Measurements from ENCODE around the gene BOLA1.
A peak's percentile ranks its signal among the peaks of the same experiment; 100 is the strongest.
"Not testable (repeated sequence)": the region's sequence is repeated elsewhere in the genome, so short reads cannot be mapped to it uniquely, and the experiment has no call there.

BOLA1 gene

GRCh38 chr1:149885339-149886120 is 13.8 kb upstream of the BOLA1 start:
- H3K9me3 Mint-ChIP-seq = no peaks in the 10 kb centered on the region
- H3K36me3 Mint-ChIP-seq (ENCODE audit: low read depth) = no peaks in the 10 kb centered on the region
- peak; percentile 63 for DNase-seq
- no peak for TF ChIP-seq CTCF (IDR thresholded peaks at IDR 0.05)
- peaks cover 5% of the 10 kb centered on the region for H3K4me1 Mint-ChIP-seq
- no peak overlapping the region for H3K4me3 Mint-ChIP-seq
- H3K27ac Mint-ChIP-seq = no peak overlapping the region
- H3K27me3 Mint-ChIP-seq (ENCODE audit: low read depth, poor library complexity) = peaks cover 4% of the 10 kb centered on the region

- H3K4me3 Mint-ChIP-seq; H3K27me3 Mint-ChIP-seq (ENCODE audit: low read depth, poor library complexity); H3K4me1 Mint-ChIP-seq; H3K27ac Mint-ChIP-seq; H3K9me3 Mint-ChIP-seq; DNase-seq; H3K36me3 Mint-ChIP-seq (ENCODE audit: low read depth): not testable (repeated sequence)
Observed at GRCh38 chr1:149886121-149886395, 13.3 kb upstream of the BOLA1 start.

GRCh38 chr1:149886396-149887195 is 12.8 kb upstream of the BOLA1 start:
- Mint-ChIP-seq H3K27ac (no peak overlapping the region), H3K27me3 (ENCODE audit: low read depth, poor library complexity) (peaks cover 4% of the 10 kb centered on the region), H3K36me3 (ENCODE audit: low read depth) (no peaks in the 10 kb centered on the region), H3K4me1 (peaks cover 5% of the 10 kb centered on the region), H3K9me3 (no peaks in the 10 kb centered on the region), H3K4me3 (no peak overlapping the region)
- TF ChIP-seq CTCF (IDR thresholded peaks at IDR 0.05) = no peak
- DNase-seq = peak; percentile 72

GRCh38 chr1:149887196-149887455 is 12.2 kb upstream of the BOLA1 start:
- H3K4me3 Mint-ChIP-seq; H3K36me3 Mint-ChIP-seq (ENCODE audit: low read depth); H3K9me3 Mint-ChIP-seq; H3K27ac Mint-ChIP-seq; H3K27me3 Mint-ChIP-seq (ENCODE audit: low read depth, poor library complexity); DNase-seq; H3K4me1 Mint-ChIP-seq: not testable (repeated sequence)

- peaks cover 4% of the 10 kb centered on the region for H3K27me3 Mint-ChIP-seq (ENCODE audit: low read depth, poor library complexity)
- no peaks in the 10 kb centered on the region for H3K9me3 Mint-ChIP-seq
- H3K4me3 Mint-ChIP-seq = no peak overlapping the region
- H3K36me3 Mint-ChIP-seq (ENCODE audit: low read depth) = no peaks in the 10 kb centered on the region
- no peak overlapping the region for H3K27ac Mint-ChIP-seq
- no peak for TF ChIP-seq CTCF (IDR thresholded peaks at IDR 0.05)
- H3K4me1 Mint-ChIP-seq = peaks cover 5% of the 10 kb centered on the region
- DNase-seq = peak; percentile 66
Observed at GRCh38 chr1:149887456-149888246, 11.7 kb upstream of the BOLA1 start.

- peaks cover 4% of the 10 kb centered on the region for H3K27me3 Mint-ChIP-seq (ENCODE audit: low read depth, poor library complexity)
- H3K36me3 Mint-ChIP-seq (ENCODE audit: low read depth) = no peaks in the 10 kb centered on the region
- H3K4me1 Mint-ChIP-seq = peaks cover 5% of the 10 kb centered on the region
- H3K27ac Mint-ChIP-seq = no peak overlapping the region
- H3K9me3 Mint-ChIP-seq = no peaks in the 10 kb centered on the region
- peak; percentile 58 for TF ChIP-seq CTCF (IDR thresholded peaks at IDR 0.05)
- DNase-seq = peak; percentile 81
- no peak overlapping the region for H3K4me3 Mint-ChIP-seq
Observed at GRCh38 chr1:149888247-149888998, 10.9 kb upstream of the BOLA1 start.

Data from nephron progenitor cell (in vitro differentiated cells).